BE2C (cell line): ENCODE results near the gene MIF4GD.
"Not testable (repeated sequence)": the region's sequence is repeated elsewhere in the genome, so short reads cannot be mapped to it uniquely, and the experiment has no call there.

ENCODE experiments used
- DNase-seq: peaks from one replicate; pipeline ENCODE4 v3.0.0-alpha.2; 2020
- H3K27me3 ChIP-seq: fragments of 250-450 bp; sonication (Bioruptor Pico); 2 replicates; pipeline ENCODE4 v1.5.1; 2020; ENCODE audit warnings: mild to moderate bottlenecking
- H3K36me3 ChIP-seq: fragments of 250-450 bp; sonication (Bioruptor Pico); 2 replicates; pipeline ENCODE4 v1.5.1; 2020; ENCODE audit warnings: mild to moderate bottlenecking
- H3K4me1 ChIP-seq: fragments of 250-450 bp; sonication (Bioruptor Pico); 2 replicates; pipeline ENCODE4 v1.5.1; 2020
- H3K4me3 ChIP-seq: 2 replicates; pipeline ENCODE4 v1.5.1; 2011; ENCODE audit warnings: low read depth, low read length
- H3K9me3 ChIP-seq: fragments of 250-450 bp; sonication (Bioruptor Pico); 2 replicates; pipeline ENCODE4 v1.5.1; 2020
- CTCF ChIP-seq: IDR thresholded peaks from 2 replicates; pipeline ENCODE4 v1.5.1; 2012; ENCODE audit warnings: mild to moderate bottlenecking, low read depth, low read length

The MIF4GD gene

GRCh38 chr17:75288770-75289114 lies 17.7 kb upstream of the MIF4GD start:
- Histone ChIP-seq H3K27me3 (no peaks in the 10 kb centered on the region), H3K36me3 (peaks cover 11% of the 10 kb centered on the region), H3K4me1 (no peaks in the 10 kb centered on the region), H3K9me3 (no peaks in the 10 kb centered on the region), H3K4me3 (peak overlapping the region; percentile 93)
- peak; percentile 36 for DNase-seq
- TF ChIP-seq CTCF = no peak

DNA sequence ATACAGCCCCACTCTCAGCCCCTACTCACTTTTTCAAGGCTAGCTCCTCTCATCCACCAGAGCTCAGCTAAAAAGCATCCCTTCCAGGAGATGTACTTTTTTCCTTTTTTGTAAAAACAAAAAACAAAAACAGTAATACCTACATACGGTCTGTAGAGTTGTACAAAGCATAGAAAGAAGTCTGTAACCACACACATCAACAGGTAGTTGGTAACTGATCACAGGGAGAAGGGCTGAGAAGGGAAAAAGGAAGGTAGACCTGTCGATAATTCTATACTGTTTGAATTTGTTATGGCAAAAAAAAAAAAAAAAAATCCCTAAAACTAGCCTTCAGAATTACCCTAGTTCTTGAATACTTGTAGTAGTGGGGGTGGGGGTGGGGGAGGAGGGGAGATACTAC lies 17.3 kb upstream of the MIF4GD start:
- TF ChIP-seq CTCF = no peak

GRCh38 chr17:75287221-75287620 lies 16.2 kb upstream of the MIF4GD start:
- Histone ChIP-seq H3K36me3 (peaks cover 22% of the 10 kb centered on the region), H3K4me1 (no peaks in the 10 kb centered on the region), H3K4me3 (no peak overlapping the region), H3K9me3 (no peaks in the 10 kb centered on the region), H3K27me3 (no peaks in the 10 kb centered on the region)
- no peak for DNase-seq
- no peak for TF ChIP-seq CTCF

More for the DNA sequence above, 17.3 kb upstream of the MIF4GD start:
- H3K4me3 ChIP-seq = peak overlapping the region; percentile 93
- DNase-seq = no peak
- H3K36me3 ChIP-seq = peaks cover 15% of the 10 kb centered on the region
- H3K27me3 ChIP-seq = no peaks in the 10 kb centered on the region
- H3K9me3 ChIP-seq = no peaks in the 10 kb centered on the region
- no peaks in the 10 kb centered on the region for H3K4me1 ChIP-seq

DNA sequence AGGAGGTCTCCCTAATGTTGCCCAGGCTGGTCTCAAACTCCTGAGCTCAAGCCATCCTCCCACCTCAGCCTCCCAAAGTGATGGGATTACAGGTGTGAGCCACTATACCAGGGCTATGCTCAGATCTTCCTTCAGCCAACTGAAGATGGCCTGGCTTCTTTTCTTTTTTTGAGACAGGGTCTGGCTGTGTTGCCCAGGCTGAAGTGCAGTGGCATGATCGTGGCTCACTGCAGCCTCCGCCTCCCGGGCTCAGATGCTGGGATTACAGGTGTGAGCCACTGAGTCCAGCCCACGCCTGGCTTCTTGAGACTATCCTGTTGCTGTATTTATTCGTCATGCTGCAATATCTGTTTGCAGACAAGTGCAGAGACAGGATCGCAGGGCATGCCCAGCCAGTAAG lies 14.1 kb upstream of the MIF4GD start:
- Histone ChIP-seq H3K36me3 (peaks cover 26% of the 10 kb centered on the region), H3K4me3 (no peak overlapping the region), H3K9me3 (no peaks in the 10 kb centered on the region), H3K4me1 (no peaks in the 10 kb centered on the region), H3K27me3 (no peaks in the 10 kb centered on the region)
- TF ChIP-seq CTCF = no peak
- no peak for DNase-seq

GRCh38 chr17:75280189-75280588 lies 9.2 kb upstream of the MIF4GD start:
- not testable (repeated sequence) for DNase-seq, H3K4me3 ChIP-seq, H3K27me3 ChIP-seq, H3K4me1 ChIP-seq, H3K9me3 ChIP-seq
- peaks cover 16% of the 10 kb centered on the region for H3K36me3 ChIP-seq

GRCh38 chr17:75277664-75278071 lies 6.6 kb upstream of the MIF4GD start:
- no peak for TF ChIP-seq CTCF
- no peaks in the 10 kb centered on the region for H3K27me3 ChIP-seq
- peaks cover 14% of the 10 kb centered on the region for H3K4me1 ChIP-seq
- H3K4me3 ChIP-seq = no peak overlapping the region
- DNase-seq = no peak
- peaks cover 23% of the 10 kb centered on the region for H3K36me3 ChIP-seq
- no peaks in the 10 kb centered on the region for H3K9me3 ChIP-seq
